Renal cortical epithelial cell (primary cell): ENCODE measurements around the gene KCNQ2. TPM values are rescaled to one million over a fixed set of nuclear protein-coding genes. Genes with fewer than 3 reads are reported as not detected.

Experiments used
- DNase-seq: peaks from one replicate; pipeline ENCODE4 v3.0.0-alpha.2; 2011; ENCODE audit warnings: low read depth
- total RNA-seq: library from RNA; depleted of rRNA; stranded (reverse); fragments of >200 nt; gene quantifications from 2 replicates; pipeline ENCODE4 v1.2.3, GENCODE V29; 2014

Gene KCNQ2
- total RNA-seq, 1 donor from 2014 or later = not detected

DNA sequence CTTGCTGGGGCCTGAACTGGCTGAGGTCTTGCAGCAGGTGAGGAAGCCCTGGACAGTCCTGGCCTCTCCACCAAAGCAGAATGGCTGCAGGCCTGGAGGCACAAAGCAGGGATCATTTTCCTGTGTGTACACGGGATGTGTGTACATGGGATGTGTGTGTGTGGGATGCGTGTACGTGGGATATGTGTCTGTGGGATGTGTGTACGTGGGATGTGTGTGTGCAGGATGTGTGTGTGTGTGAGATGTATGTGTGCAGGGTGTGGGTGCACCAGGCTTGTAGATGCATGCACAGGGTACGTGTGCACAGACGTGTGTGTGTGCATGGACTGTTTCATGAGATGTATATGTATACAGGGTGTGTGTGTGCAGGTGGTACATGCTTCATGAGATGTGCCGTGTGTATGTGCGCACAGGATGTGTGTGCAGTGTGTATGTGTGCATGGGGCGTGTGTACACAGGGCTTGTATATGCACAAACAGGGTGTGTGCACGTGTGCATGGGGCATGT is 103.4 kb downstream of the KCNQ2 start:
- DNase-seq = no peak

DNA sequence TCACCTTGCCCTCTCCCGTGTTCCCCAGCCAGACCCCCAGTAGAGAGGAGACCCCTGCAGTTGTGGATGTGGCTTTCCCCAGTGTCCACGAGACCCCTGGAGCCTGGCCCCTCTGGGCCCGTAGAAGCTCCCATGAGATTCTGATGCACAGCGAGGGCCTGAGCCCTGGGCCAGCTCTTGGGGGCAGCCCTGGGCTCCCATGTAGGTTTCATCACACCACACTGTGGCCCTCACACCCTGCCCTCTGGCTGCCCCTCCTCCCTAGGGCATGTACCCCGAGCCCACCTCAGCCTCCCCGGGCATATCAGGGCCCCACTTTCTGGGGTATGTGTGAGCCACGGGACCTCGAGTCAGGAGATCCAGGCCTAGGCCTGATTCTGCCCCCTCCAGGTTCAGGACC is 104.3 kb downstream of the KCNQ2 start:
- no peak for DNase-seq

GRCh38 chr20:63367446-63368055 is 104.9 kb downstream of the KCNQ2 start:
- no peak for DNase-seq

DNA sequence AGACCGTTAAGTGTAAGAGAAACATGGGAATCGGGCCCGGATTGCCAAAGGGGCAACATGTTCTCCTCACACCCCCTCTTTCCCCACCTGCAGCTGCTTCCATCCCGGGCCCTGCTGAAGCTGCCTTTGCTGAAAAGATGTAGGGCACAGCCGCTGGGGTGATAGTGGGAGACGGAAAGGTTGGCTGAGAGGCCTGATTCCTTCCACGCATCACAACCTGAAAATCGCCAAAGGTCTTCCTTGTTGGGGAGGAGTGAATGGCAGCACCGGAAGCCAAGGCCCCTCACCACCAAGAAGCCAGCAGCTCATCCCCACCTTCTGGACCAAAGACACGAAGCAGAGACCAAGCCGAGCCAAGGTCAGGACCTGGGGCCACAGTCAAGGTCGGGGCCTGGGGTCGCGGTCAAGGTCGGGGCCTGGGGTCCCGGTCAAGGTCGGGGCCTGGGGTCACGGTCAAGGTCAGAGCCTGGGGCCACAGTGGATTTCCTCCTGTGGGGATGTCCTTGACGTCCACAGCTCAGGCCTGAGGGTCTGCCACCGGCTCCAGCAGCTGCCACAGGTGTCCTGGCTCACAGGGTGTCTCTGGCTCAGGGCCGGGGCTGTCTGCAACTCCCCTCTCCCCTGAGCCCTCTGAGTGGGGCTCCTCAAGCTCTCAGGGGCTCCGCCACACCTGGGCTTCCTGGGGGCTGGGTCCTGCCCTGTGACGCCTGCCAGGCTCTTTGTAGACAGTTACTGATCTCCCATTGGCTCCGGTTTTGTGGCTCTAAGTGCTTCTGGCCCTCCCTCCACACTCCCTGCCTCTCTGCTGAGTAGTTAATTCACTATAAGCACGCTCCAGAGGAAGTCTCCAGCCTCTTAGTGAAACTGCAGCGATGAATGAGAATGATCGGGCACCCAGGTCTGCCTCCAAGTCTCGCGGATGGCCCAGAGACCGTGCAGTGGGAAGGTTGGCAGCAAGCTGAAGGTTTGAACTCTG is 105.8 kb downstream of the KCNQ2 start:
- no peak for DNase-seq

GRCh38 chr20:63365601-63366389 is 106.7 kb downstream of the KCNQ2 start:
- no peak for DNase-seq

DNA sequence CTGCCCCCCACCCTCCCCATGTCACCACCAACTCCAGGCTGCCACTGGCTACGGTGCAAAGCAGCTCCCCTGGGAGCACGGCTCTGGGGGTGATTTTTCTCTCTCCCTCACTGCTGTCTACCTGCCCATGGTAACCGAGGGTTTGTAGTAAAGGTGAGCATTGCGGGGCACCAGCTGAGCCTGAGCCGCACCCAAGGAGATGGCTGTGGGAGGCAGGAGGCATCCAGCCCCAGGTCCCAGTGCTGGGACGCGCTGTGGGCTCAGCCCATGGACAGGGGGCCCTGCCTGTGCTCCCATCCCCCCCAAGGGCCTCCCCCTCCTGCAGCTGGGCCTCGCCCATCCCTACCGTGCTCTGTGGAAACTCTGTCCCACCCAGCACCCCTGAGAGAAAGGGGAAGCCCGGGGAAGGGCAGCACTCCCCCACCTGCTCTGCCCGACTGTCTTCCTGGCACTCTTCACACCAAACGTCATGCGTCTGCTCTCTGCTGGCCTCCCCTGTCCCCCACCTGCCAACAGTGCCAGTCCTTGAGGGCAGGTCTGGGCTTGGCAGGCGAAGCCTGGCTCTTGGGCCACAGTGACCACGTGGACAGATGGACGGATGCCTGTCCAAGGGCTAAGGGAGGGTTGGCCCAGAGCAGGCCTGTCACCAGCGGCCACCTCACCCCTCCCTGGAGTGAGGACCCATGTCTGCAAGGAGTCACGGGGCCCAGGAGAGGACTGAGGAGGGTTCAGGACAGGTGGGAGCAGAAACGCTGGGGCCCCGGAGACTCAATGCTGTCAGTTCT is 107.5 kb downstream of the KCNQ2 start:
- no peak for DNase-seq

DNA sequence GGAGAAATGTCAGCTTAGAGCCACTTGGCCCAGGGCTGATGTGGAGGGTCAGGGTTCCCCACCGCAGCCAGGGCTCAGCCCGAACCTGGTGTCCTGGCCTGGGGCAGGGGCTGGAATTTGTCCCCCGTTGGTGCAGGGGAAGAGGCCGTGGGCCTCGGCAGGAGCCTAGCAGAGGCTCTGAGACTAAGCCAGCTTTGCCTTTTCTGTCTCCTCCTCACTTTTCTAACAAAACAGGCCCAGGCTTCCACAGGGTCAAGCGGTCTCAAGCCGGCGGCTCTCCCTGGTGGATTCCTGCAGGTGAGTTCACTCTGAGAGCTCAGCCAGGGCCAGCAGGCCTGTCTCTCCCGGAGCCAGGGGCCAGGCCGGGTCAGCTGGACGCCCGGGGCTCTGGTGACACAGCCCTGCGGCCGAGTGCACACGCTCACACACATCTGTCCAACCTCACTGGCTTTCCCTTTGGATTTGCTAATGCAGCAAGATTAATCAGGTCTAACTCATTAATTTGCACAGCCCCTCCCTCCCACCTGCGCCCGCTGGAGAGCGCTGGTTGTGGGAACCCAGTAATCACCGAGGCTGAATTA is 108.4 kb downstream of the KCNQ2 start:
- no peak for DNase-seq

DNA sequence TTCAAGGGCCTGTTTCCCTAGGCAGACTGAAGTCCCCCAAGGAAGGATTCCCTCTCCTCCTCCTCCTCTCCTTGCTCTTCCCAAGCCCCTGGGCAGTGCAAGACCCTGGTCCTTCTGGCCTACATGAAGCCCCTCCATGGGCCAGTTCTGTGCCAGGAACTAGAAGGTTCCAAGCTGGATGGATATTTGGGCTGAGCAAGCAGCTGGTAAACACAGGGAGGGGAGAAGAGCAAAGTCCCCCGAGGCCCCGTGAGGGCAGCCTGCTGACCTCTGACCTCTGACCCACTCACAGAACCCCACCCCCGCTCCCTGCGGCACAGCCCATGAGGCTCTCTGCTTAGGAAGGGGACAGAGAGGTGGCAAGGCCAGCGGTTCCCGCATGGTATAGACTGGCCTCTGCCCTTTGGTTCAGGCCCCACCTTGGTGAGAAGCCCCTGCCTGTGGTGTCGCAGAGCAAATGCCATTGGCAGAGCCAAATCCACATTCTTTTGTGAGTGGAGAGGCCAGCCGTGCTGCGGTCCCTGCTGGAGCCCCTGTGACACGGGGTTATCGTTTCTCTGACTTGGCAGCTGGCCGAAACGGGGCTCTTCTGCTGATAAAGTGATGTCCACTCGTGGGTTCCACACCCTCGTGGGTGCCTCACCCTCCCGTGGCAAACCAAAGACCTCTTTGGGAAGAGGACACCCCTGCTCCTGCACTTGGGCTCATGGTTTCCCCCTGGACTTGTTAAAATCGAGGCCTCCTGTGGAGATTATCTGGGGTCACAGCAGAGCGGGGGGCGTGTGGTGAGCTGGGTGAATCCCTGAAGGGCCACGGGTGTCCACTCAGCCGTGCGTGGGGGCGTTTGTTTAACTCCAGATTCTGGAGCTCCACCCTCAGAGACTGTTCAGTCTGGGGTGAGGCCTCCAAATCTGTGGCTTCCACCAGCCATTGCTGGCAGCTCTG is 109.2 kb downstream of the KCNQ2 start:
- DNase-seq = no peak

GRCh38 chr20:63362436-63363009 is 109.9 kb downstream of the KCNQ2 start:
- DNase-seq = no peak

GRCh38 chr20:63361519-63362435 is 110.7 kb downstream of the KCNQ2 start:
- no peak for DNase-seq

GRCh38 chr20:63360850-63361518 is 111.5 kb downstream of the KCNQ2 start, which contains the start of gene CHRNA4:
Gene CHRNA4, minus strand, starts transcription at chr20:63361349. Its CDS starts 184 bp downstream, at chr20:63361165.
- no peak for DNase-seq

DNA sequence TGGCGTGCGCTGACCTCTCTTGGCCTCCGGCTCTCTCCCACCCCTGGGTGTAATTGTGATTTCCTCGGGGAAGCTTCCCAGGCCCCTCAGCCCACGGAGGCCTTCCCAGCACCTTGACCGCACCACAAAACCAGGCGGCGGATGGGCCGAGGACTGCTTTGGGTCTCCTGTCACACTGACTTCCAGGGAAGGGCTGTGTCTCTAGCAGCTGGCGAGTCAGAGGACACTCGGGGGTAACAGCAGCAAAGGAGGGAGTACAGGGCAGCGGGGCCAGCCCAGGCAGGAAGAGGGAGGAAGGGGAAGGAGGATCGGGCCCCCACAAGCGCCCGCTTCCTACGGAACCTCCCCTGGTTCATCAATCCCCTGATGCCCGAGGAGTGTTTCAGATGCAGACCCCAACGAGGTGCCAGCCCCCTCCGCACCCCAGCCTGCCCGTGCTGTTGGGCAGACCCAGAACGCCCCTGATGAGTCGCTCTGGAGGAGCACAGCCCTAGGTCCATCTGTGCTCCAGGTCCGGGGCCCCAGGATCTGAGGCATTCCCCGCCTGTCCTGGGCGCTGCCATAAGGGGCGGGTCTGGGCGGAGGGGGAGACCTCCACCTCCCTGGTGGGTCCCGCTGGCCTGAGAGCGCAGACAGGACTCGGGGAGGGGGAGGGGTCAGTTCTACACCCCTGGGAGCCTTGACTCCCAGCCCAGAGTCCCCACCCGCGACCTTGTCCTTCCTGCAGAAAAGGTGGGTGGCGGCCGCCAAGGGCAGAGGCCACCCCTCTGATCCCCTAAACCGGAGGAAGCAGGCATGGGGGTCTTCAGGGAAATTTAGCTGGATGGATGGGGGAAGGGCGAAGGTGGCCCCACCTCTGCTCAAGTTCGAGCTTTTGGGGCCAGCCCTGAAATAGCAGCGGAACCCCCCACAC is 112.3 kb downstream of the KCNQ2 start:
- DNase-seq = no peak

DNA sequence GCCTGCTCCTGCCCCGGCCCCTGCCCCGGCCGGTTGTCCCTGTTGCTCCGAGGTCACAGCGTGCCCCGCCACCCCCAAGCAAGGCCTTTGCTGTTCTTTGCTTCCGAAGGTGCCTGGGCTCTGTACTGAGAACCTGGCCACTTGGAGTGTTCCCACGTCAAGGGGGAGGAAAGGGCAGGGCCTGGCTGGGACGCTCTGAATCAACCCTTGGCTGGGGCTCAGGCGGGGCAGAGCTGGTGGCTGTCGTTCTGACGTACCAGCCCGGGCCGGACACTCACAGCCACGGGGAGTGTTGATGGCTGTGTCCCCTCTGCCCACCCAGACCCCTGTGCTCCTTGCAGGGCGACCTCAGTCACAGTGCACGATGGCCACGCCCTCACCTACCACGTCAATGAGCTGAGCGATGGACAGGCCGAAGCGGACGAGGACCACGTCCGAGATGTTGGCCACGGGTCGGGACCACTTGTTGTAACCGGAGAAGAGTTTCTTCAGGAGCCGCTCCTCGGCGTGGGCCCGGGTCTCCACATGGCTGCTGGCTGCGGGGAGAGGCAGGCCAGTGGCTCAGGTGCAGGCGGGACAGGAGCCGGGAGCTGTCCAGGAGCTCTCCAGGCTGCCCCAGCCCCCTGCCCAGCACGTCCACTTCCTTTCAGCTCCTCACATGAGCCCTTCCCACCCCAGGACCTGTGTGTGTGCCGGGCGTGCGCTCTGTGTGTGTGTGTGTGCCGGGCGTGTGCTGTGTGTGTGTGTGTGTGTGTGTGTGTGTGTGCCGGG is 113.1 kb downstream of the KCNQ2 start:
- DNase-seq = no peak

- no peak for DNase-seq
Observed at GRCh38 chr20:63357921-63358905, 114.2 kb downstream of the KCNQ2 start.
